Midbrain (tissue), 1 donor: ENCODE data around the gene SPAG5.

Source experiments
- DNase-seq: peaks from one replicate; lab custom pipeline; 2025; lab: John Stamatoyannopoulos, UW

Gene SPAG5

DNA sequence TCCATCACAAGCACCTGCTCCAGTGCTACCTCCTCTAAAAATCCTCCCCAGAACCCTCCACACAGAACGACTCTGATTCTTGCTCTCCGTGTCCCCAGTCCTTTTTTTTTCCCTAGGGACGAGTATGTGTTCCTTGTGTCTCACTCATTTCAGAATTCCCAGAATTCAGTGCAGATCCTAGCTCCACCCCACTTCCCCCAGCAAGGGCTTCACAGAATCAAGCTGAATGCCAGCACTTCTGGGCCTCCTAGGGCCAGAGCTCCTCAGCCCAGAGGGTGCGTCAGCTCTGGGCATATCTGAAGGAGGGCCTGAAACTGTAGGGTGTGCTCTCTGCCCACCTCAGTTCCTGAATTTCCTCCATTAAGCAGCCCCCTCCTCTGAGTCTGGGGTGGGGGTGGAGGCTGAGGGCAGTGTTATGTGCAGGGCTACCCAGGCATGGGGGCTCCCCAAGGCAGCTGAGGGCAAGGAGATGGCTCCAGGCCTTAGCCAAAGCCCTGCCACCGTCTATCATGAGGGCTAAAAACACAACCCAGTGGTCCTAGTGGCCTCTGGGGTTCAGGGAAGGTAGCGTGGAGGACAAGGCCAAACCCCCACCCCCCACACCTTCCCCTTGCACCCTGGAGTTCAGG, 52.9 kb downstream of the SPAG5 start:
- no peak for DNase-seq

- no peak for DNase-seq
These were observed 53.7 kb downstream of the SPAG5 start for GRCh38 chr17:28545141-28545503.

- no peak for DNase-seq
These were observed 54.3 kb downstream of the SPAG5 start for GRCh38 chr17:28544402-28545140.

GRCh38 chr17:28541439-28541838, 57.4 kb downstream of the SPAG5 start:
- DNase-seq, result no peak

DNA sequence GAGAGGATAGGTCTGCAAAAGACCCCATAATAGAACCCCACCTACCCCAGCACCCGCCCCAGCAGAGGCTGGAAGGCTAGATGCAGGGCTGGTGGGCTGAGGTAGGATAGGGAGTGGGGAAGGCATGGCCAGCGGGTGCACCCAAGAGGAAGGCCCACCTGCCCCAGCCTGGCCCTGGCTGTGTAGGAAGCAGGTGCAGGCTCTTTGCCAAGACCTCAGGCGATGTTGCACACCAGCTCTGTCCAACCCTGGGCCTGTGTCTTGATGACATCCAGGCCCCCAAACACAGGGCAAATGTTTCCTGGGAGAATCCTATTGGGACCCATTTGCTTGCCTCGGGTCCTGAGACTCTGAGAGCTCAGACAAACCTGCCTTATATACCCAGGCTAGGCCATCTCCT, 58.6 kb downstream of the SPAG5 start:
- no peak for DNase-seq

DNA sequence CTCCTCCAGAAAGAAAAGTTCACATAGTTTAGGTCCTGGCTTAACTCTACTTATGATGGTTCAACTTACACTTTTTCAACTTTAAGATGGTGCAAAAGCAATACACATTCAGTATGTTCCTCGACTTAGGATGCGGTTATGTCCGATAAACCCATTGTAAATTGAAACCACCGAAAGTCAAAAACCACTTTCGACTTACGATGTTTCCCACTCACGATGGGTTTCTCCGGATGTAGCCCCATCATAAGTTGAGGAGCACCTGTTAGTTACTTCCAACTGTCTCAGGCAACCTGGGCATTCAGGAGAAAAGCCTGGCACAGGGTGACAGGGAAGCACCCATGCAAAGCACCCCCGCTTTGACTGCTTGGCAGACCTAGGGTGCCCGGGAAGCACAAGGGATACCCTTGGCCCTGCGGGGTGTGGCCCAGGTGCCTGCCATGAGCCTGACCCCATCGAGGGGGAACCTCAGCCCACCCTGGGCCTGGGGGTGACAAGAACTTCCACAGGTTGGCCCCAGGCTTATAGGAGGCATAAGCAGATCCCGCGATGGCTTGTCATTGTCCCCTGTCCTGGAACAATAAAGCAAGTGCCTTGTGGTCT, 60.4 kb downstream of the SPAG5 start:
- DNase-seq, result no peak

- no peak for DNase-seq
These were observed 61.6 kb downstream of the SPAG5 start for GRCh38 chr17:28537219-28537610.

GRCh38 chr17:28536532-28537218, 62.1 kb downstream of the SPAG5 start:
- no peak for DNase-seq

GRCh38 chr17:28534740-28535375, 64.0 kb downstream of the SPAG5 start:
- DNase-seq, result no peak

DNA sequence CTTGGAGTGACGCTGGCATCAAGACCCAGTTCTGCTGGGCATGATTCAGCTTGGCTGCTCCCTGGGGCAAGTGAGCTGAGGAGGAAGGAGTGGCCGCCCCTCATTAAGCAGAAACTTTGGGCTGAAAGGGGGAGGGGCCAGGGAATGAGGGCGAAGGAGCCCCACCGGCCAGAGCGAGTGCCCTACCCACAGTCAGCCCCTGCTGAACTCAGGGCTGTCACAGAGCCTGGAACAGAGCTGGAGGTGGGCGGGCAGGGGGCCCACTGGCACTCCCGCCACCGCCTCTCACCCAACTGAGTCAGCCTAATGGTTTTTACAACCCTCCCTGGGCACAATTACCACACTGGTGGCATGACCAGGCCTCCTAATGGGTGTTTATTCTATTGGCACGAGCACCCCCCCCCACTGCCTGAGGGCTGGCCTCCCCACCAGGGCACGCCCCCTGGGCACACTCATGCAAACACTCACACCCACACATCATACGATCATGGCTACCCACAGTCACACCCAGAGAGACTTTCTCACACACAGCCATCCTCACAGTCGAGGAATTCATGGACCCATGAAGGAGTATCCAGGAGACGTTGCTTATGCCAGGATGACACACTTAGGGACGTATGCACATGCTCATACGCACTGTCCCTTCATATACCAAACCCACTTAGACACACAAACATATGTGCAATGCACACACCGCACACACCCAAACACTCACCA, 65.6 kb downstream of the SPAG5 start:
- DNase-seq, result no peak

DNA sequence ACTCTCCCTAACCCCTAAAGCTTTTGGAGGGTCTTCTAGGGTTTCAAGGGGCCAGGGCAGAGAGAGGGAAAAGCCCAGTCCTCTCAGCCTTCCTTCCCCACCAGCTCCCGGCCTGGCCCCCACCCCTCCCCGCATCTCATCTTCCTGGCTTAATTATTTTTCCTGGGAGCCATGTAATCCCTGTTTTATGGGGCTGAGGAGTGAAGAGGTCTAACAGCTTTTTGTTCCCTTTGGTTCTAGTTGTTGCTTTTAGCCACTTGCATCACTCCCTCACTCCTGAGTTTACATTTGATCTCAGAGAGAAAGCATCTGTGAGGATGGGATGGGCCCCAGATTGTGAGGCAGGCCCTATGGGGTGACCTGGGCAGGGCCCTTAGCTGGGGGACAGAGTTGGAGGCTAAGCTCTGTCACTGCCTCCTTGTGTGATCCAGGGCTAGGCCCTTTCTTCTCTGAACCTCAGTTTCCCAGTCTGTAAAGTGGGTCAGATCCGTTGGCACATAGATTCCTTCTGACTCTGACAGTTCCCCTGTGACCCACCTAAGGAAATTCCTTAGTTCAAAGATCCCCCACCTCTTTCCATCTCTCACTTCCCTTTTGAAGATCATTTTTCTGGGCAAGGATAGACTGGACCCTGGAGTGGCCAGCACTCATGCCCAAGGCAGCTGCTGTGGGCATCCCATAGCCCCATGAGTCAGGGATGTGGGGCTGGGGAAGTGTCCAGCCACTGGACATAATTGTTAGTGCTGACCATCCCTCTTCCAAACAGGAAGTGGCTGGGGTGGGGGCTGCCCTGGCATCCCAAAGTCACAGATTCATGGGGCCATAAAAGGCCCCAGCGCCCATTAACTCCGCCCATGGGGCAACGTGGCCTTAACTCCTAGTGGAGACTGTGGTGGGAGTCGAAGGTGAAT, 66.5 kb downstream of the SPAG5 start:
- DNase-seq, result no peak

- DNase-seq, result no peak
These were observed 67.9 kb downstream of the SPAG5 start for GRCh38 chr17:28530926-28531325.

- DNase-seq, result no peak
These were observed 68.6 kb downstream of the SPAG5 start for GRCh38 chr17:28530250-28530649.

GRCh38 chr17:28529013-28529400, 69.8 kb downstream of the SPAG5 start:
- no peak for DNase-seq

- DNase-seq, result no peak
These were observed 70.4 kb downstream of the SPAG5 start for GRCh38 chr17:28528327-28529012.

- no peak for DNase-seq
These were observed 71.0 kb downstream of the SPAG5 start for GRCh38 chr17:28527859-28528258.
